HCT116 (cell line): ENCODE data around the gene SEMA3B. TPM values are rescaled to one million over a fixed set of nuclear protein-coding genes. Genes with fewer than 3 reads are reported as not detected.
A peak's percentile ranks its signal among the peaks of the same experiment; 100 is the strongest.

ENCODE experiments used
- ATAC-seq: fragments of 200-7000 bp; cut with Tn5 transposase; 2 replicates; pipeline ENCODE4 v1.9.1; 2020; ENCODE audit warnings: mild to moderate bottlenecking, moderate library complexity
- BruUV-seq: library from RNA; stranded (reverse); fragments of 400-500 nt; replicated peaks from 2 replicates; lab custom pipeline; 2021; lab: Mats Ljungman, UMichigan
- CTCF ChIA-PET: fragments of 300-600 bp; sonication (Branson Sonifier 250); formaldehyde crosslinking; loops from one replicate; lab custom pipeline; 2021; ENCODE audit warnings: antibody characterized with exemption; lab: Charles Lee
- POLR2A ChIA-PET: fragments of 300-600, 350-600 bp; sonication (Branson Sonifier 250); formaldehyde crosslinking; loops from one replicate; lab custom pipeline; 2021; ENCODE audit warnings: antibody characterized with exemption; lab: Charles Lee
- RAD21 ChIA-PET, 2 experiments: fragments of 300-600 bp; sonication (Branson Sonifier 250); formaldehyde crosslinking; loops; one replicate each; lab custom pipeline; 2023; ENCODE audit warnings: low total read pairs in 2 of 2; ENCODE audit not compliant: uncharacterized antibody in 2 of 2, unreplicated experiment in 2 of 2, low non-redundant PET in 1 of 2; lab: Charles Lee
- DNase-seq: peaks from one replicate; pipeline ENCODE4 v3.0.0-alpha.2; 2010; ENCODE audit warnings: low read depth, low spot score
- H2AFZ ChIP-seq: fragments of 200-600 bp; shearing (Covaris generic), sonication (generic); 2 replicates; pipeline ENCODE4 v1.6.1; 2017; ENCODE audit warnings: low read depth, mixed run types, mixed read lengths, antibody characterized with exemption, low read length; ENCODE audit not compliant: poor library complexity, severe bottlenecking
- H3K27ac ChIP-seq: 2 replicates; pipeline ENCODE4 v1.5.1; 2012; ENCODE audit warnings: low read depth, low read length
- H3K27me3 ChIP-seq: fragments of 200-600 bp; sonication (generic); 2 replicates; pipeline ENCODE4 v1.6.1; 2016; ENCODE audit warnings: mixed run types, low read length, mixed read lengths; ENCODE audit not compliant: insufficient read depth
- H3K36me3 ChIP-seq, 2 experiments: fragments of 200-500 bp in 1 of 2; fragments of 200-600 bp in 1 of 2; sonication (Bioruptor generic) in 1 of 2; sonication (generic) in 1 of 2; 2 replicates each; pipeline versions ENCODE4 v1.5.1 to v1.6.1; 2014 to 2016; ENCODE audit warnings: low read length in 2 of 2, inconsistent platforms in 1 of 2, mixed read lengths in 1 of 2, mixed run types in 1 of 2; ENCODE audit not compliant: insufficient read depth in 2 of 2, control insufficient read depth in 1 of 2
- H3K4me1 ChIP-seq, 2 experiments: fragments of 200-600 bp in 1 of 2; sonication (generic) in 1 of 2; 2 replicates each; pipeline versions ENCODE4 v1.5.1 to v1.6.1; 2012 to 2017; ENCODE audit warnings: low read length in 2 of 2, inconsistent platforms in 1 of 2, mild to moderate bottlenecking in 1 of 2, mixed read lengths in 1 of 2, mixed run types in 1 of 2, moderate library complexity in 1 of 2; ENCODE audit not compliant: insufficient read depth in 2 of 2, control insufficient read depth in 1 of 2
- H3K4me2 ChIP-seq: fragments of 200-600 bp; sonication (generic); 2 replicates; pipeline ENCODE4 v1.6.1; 2017; ENCODE audit warnings: mixed run types, low read length, mixed read lengths
- H3K4me3 ChIP-seq, 2 experiments: fragments of 200-600 bp in 1 of 2; sonication (generic) in 1 of 2; replicated peaks in 1 of 2; 2 replicates each; pipeline ENCODE4 v1.5.1; 2011 to 2016; ENCODE audit warnings: low read length in 2 of 2, control low read depth in 1 of 2, low read depth in 1 of 2, mild to moderate bottlenecking in 1 of 2, mixed read lengths in 1 of 2, mixed run types in 1 of 2
- H3K79me2 ChIP-seq: fragments of 200-600 bp; sonication (generic); 2 replicates; pipeline ENCODE4 v1.6.1; 2017; ENCODE audit warnings: mild to moderate bottlenecking, mixed run types, low read length, moderate library complexity, mixed read lengths; ENCODE audit not compliant: insufficient read depth
- H3K9ac ChIP-seq: fragments of 200-600 bp; sonication (generic); 2 replicates; pipeline ENCODE4 v1.6.1; 2016; ENCODE audit warnings: low read length, mixed read lengths
- H3K9me2 ChIP-seq: fragments of 200-600 bp; sonication (generic), shearing (Covaris generic); 2 replicates; pipeline ENCODE4 v1.6.1; 2017; ENCODE audit warnings: mixed run types, mild to moderate bottlenecking, moderate library complexity; ENCODE audit not compliant: insufficient read depth
- H3K9me3 ChIP-seq, 2 experiments: fragments of 200-500 bp in 1 of 2; fragments of 200-600 bp in 1 of 2; sonication (Bioruptor generic) in 1 of 2; sonication (generic) in 1 of 2; 2 replicates each; pipeline ENCODE4 v1.6.1; 2014 to 2017; ENCODE audit warnings: low read length in 2 of 2, mixed read lengths in 2 of 2, inconsistent platforms in 1 of 2, low read depth in 1 of 2, mild to moderate bottlenecking in 1 of 2, mixed run types in 1 of 2, moderate library complexity in 1 of 2; ENCODE audit not compliant: control insufficient read depth in 1 of 2, insufficient read depth in 1 of 2
- H4K20me1 ChIP-seq: fragments of 200-600 bp; sonication (generic), shearing (Covaris generic); 2 replicates; pipeline ENCODE4 v1.6.1; 2017; ENCODE audit warnings: mixed run types, mild to moderate bottlenecking, moderate library complexity; ENCODE audit not compliant: insufficient read depth
- CBX3 ChIP-seq: IDR thresholded peaks from 2 replicates; pipeline ENCODE4 v1.6.1; 2012; ENCODE audit warnings: low read depth
- CEBPB ChIP-seq: IDR thresholded peaks from 2 replicates; pipeline ENCODE4 v1.6.1; 2012; ENCODE audit warnings: low read depth
- EGR1 ChIP-seq: IDR thresholded peaks from 2 replicates; pipeline ENCODE4 v1.6.1; 2012; ENCODE audit warnings: low read depth
- ELF1 ChIP-seq: IDR thresholded peaks from 2 replicates; pipeline ENCODE4 v1.6.1; 2012; ENCODE audit warnings: low read depth, borderline replicate concordance
- EZH2 ChIP-seq: fragments of 200-600 bp; sonication (generic); IDR thresholded peaks from 2 replicates; pipeline ENCODE4 v1.6.1; 2017; ENCODE audit warnings: antibody characterized with exemption, mixed run types
- EZH2phosphoT487 ChIP-seq: fragments of 200-600 bp; IDR thresholded peaks from 2 replicates; pipeline ENCODE4 v1.6.1; 2018; ENCODE audit warnings: antibody characterized with exemption, borderline replicate concordance
- FOSL1 ChIP-seq: IDR thresholded peaks from 2 replicates; pipeline ENCODE4 v1.6.1; 2012; ENCODE audit warnings: low read depth
- JUND ChIP-seq: IDR thresholded peaks from 2 replicates; pipeline ENCODE4 v1.6.1; 2012
- POLR2AphosphoS5 ChIP-seq: IDR thresholded peaks from 2 replicates; pipeline ENCODE4 v1.6.1; 2011; ENCODE audit warnings: mild to moderate bottlenecking, low read depth, low read length, moderate library complexity
- RAD21 ChIP-seq: IDR thresholded peaks from 2 replicates; pipeline ENCODE4 v1.6.1; 2012; ENCODE audit warnings: low read depth, mild to moderate bottlenecking
- SRF ChIP-seq: IDR thresholded peaks from 2 replicates; pipeline ENCODE4 v1.6.1; 2012; ENCODE audit warnings: low read depth
- TCF7L2 ChIP-seq: IDR thresholded peaks from 2 replicates; pipeline ENCODE4 v1.7.0; 2011; ENCODE audit warnings: borderline replicate concordance, inconsistent platforms; ENCODE audit not compliant: insufficient read depth, insufficient read length; ENCODE audit errors: extremely low read depth
- YY1 ChIP-seq: IDR thresholded peaks from 2 replicates; pipeline ENCODE4 v1.6.1; 2011; ENCODE audit warnings: low read length, low read depth, moderate library complexity, mild to moderate bottlenecking; ENCODE audit not compliant: insufficient replicate concordance; ENCODE audit errors: extremely low read depth
- intact Hi-C: fragments of 100-400 bp; cut with micrococcal nuclease; formaldehyde crosslinking; loops from 2 replicates; pipeline ENCODE4 v1.10.0; 2022
- total RNA-seq: library from RNA; stranded (reverse); gene quantifications from one replicate; pipeline ENCODE4 v1.2.1, GENCODE V29; 2021; ENCODE audit not compliant: unreplicated experiment
- TF ChIP-seq, protein P1 (sequence below), 3 experiments: fragments of 200-600 bp in 1 of 3; sonication (generic) in 1 of 3; IDR thresholded peaks in 2 of 3; conservative IDR thresholded peaks in 1 of 3; 2 replicates each; pipeline ENCODE4 v1.5.1; 2012 to 2017; ENCODE audit warnings: low read depth in 2 of 3, low read length in 2 of 3, antibody characterized with exemption in 1 of 3, borderline replicate concordance in 1 of 3, control low read depth in 1 of 3, mild to moderate bottlenecking in 1 of 3, mixed read lengths in 1 of 3, mixed run types in 1 of 3, moderate library complexity in 1 of 3; ENCODE audit not compliant: insufficient read depth in 1 of 3
- TF ChIP-seq, protein P2 (sequence below): IDR thresholded peaks from 2 replicates; pipeline ENCODE4 v1.6.1; 2011; ENCODE audit warnings: mild to moderate bottlenecking, low read length, moderate library complexity; ENCODE audit not compliant: insufficient replicate concordance; ENCODE audit errors: extremely low read depth
- TF ChIP-seq, protein P3 (sequence below): IDR thresholded peaks from 2 replicates; pipeline ENCODE4 v1.6.1; 2012

Gene SEMA3B
- total RNA-seq, 1 experiment from 2014 or later: 46.2 TPM

DNA sequence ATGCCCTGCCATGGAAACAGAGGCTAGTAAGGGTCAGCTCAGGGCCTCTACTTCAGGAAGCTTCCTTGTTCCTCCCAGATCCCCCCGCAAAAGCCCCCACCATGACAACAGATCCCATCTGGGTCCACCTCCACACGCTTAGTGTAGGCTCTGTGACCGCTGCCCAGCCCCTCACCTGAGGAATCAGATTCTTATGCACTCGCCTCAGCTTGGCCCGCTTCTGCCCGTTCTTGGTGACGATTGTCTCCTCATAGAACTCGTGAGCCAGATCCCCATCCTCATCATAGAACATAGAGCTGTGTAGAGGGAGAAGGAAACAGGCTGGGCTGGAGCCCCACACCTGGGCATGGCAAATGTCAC is 57.2 kb downstream of the SEMA3B start:
- H3K4me1 ChIP-seq: peaks cover 23 to 46% of the 10 kb centered on the region in 2 experiments
- ChIA-PET POLR2A (no interaction called here), RAD21 (no interaction called here)
- H3K36me3 ChIP-seq: peaks cover 25 to 26% of the 10 kb centered on the region in 2 experiments; a peak in 3 of 4 replicates
- H3K27me3 ChIP-seq: no peaks in the 10 kb centered on the region
- intact Hi-C loops: no loop called here
- BruUV-seq: no TSS peak
- no peak overlapping the region for H2AFZ ChIP-seq
- H3K9me2 ChIP-seq: no peaks in the 10 kb centered on the region
- H4K20me1 ChIP-seq: no peaks in the 10 kb centered on the region
- TF ChIP-seq, protein P1, sequence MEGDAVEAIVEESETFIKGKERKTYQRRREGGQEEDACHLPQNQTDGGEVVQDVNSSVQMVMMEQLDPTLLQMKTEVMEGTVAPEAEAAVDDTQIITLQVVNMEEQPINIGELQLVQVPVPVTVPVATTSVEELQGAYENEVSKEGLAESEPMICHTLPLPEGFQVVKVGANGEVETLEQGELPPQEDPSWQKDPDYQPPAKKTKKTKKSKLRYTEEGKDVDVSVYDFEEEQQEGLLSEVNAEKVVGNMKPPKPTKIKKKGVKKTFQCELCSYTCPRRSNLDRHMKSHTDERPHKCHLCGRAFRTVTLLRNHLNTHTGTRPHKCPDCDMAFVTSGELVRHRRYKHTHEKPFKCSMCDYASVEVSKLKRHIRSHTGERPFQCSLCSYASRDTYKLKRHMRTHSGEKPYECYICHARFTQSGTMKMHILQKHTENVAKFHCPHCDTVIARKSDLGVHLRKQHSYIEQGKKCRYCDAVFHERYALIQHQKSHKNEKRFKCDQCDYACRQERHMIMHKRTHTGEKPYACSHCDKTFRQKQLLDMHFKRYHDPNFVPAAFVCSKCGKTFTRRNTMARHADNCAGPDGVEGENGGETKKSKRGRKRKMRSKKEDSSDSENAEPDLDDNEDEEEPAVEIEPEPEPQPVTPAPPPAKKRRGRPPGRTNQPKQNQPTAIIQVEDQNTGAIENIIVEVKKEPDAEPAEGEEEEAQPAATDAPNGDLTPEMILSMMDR (IDR thresholded peaks at IDR 0.05 in 2 of 3, conservative IDR thresholded peaks at IDR 0.05 in 1 of 3; ENCODE audit: borderline replicate concordance in 1 of 3, insufficient read depth in 1 of 3, low read depth in 2 of 3, low read length in 2 of 3): no peak
- TF ChIP-seq ELF1: no peak
- TF ChIP-seq, protein P2, sequence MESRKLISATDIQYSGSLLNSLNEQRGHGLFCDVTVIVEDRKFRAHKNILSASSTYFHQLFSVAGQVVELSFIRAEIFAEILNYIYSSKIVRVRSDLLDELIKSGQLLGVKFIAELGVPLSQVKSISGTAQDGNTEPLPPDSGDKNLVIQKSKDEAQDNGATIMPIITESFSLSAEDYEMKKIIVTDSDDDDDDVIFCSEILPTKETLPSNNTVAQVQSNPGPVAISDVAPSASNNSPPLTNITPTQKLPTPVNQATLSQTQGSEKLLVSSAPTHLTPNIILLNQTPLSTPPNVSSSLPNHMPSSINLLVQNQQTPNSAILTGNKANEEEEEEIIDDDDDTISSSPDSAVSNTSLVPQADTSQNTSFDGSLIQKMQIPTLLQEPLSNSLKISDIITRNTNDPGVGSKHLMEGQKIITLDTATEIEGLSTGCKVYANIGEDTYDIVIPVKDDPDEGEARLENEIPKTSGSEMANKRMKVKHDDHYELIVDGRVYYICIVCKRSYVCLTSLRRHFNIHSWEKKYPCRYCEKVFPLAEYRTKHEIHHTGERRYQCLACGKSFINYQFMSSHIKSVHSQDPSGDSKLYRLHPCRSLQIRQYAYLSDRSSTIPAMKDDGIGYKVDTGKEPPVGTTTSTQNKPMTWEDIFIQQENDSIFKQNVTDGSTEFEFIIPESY: no peak
- no peak for TF ChIP-seq JUND
- TF ChIP-seq EZH2: no peak
- TF ChIP-seq TCF7L2: no peak
- no peak for TF ChIP-seq FOSL1
- TF ChIP-seq CEBPB: no peak
- no peak for TF ChIP-seq YY1
- no peak for TF ChIP-seq POLR2AphosphoS5
- TF ChIP-seq, protein P3, sequence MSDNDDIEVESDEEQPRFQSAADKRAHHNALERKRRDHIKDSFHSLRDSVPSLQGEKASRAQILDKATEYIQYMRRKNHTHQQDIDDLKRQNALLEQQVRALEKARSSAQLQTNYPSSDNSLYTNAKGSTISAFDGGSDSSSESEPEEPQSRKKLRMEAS: no peak
- no peak for TF ChIP-seq CBX3
- no peak for TF ChIP-seq EZH2phosphoT487
- TF ChIP-seq RAD21: no peak
- TF ChIP-seq EGR1: no peak
- no peak for TF ChIP-seq SRF
- TF ChIP-seq, all 23 proteins: peak for 0
- CTCF ChIA-PET: no interaction called here
- Histone ChIP-seq H3K4me3 (no peak overlapping the region), H3K9me3 (no peaks in the 10 kb centered on the region), H3K27ac (no peak overlapping the region), H3K9ac (0 out of 2 replicates have a peak overlapping the region, but pooled peaks have one; percentile 86), H3K4me2 (peak overlapping the region; percentile 88; the same call in 1 of the 2 replicates), H3K79me2 (peaks cover 35% of the 10 kb centered on the region)
- ATAC-seq (no peak), DNase-seq (no peak)
